Fibroblast of mammary gland (primary cell): ENCODE results near the gene UFSP1.
A peak's percentile ranks its signal among the peaks of the same experiment; 100 is the strongest.

ENCODE experiments used
- DNase-seq: peaks from one replicate; pipeline ENCODE4 v3.0.0-alpha.2; 2010; ENCODE audit warnings: low read depth
- H3K4me3 ChIP-seq: 2 replicates; pipeline ENCODE4 v1.5.1; 2011; ENCODE audit warnings: low read depth, mild to moderate bottlenecking, low read length, moderate library complexity; ENCODE audit not compliant: control insufficient read depth
- CTCF ChIP-seq: conservative IDR thresholded peaks from 2 replicates; pipeline ENCODE4 v1.5.1; 2011; ENCODE audit warnings: low read depth, low read length, inconsistent platforms; ENCODE audit not compliant: control insufficient read depth, insufficient read depth

Gene UFSP1

GRCh38 chr7:100890653-100891567 is 1.4 kb upstream of the UFSP1 start:
- peak overlapping the region; percentile 49 for H3K4me3 ChIP-seq
- no peak for DNase-seq
- no peak for TF ChIP-seq CTCF

- no peak for DNase-seq
- peak overlapping the region; percentile 55 for H3K4me3 ChIP-seq
- no peak for TF ChIP-seq CTCF
These were observed 1.1 kb downstream of the UFSP1 start for GRCh38 chr7:100888291-100888987.

- DNase-seq, result no peak
- H3K4me3 ChIP-seq, result no peak overlapping the region
- TF ChIP-seq CTCF, result no peak
These were observed 1.8 kb downstream of the UFSP1 start for GRCh38 chr7:100887516-100888290.

GRCh38 chr7:100886936-100887515 is 2.5 kb downstream of the UFSP1 start:
- no peak for DNase-seq
- TF ChIP-seq CTCF, result no peak
- no peak overlapping the region for H3K4me3 ChIP-seq

GRCh38 chr7:100886142-100886935 is 3.2 kb downstream of the UFSP1 start:
- no peak for DNase-seq
- no peak for TF ChIP-seq CTCF
- H3K4me3 ChIP-seq, result no peak overlapping the region
